Liver (tissue), 3 donors: ENCODE results near the gene SMC6.

ENCODE experiments used
- ATF3 ChIP-seq: IDR thresholded peaks from 2 replicates; pipeline ENCODE4 v1.6.1; 2016; ENCODE audit warnings: antibody characterized with exemption
- EGR1 ChIP-seq, 2 donors: IDR thresholded peaks; 2 replicates each; pipeline ENCODE4 v1.6.1; 2016 to 2018; ENCODE audit warnings: antibody characterized with exemption in 2 of 2, low read depth in 2 of 2
- FOXA1 ChIP-seq: IDR thresholded peaks from 2 replicates; pipeline ENCODE4 v1.6.1; 2016; ENCODE audit warnings: antibody characterized with exemption
- GABPA ChIP-seq, 2 donors: IDR thresholded peaks in 1 of 2; conservative IDR thresholded peaks in 1 of 2; 2 replicates each; pipeline ENCODE4 v1.6.1; 2016; ENCODE audit warnings: antibody characterized with exemption in 2 of 2, mild to moderate bottlenecking in 1 of 2, moderate library complexity in 1 of 2
- HNF4G ChIP-seq: IDR thresholded peaks from 2 replicates; pipeline ENCODE4 v1.6.1; 2016; ENCODE audit warnings: antibody characterized with exemption
- JUND ChIP-seq, 2 donors: IDR thresholded peaks; 2 replicates each; pipeline ENCODE4 v1.6.1; 2016; ENCODE audit warnings: antibody characterized with exemption in 2 of 2
- MAX ChIP-seq: IDR thresholded peaks from 2 replicates; pipeline ENCODE4 v1.6.1; 2016; ENCODE audit warnings: antibody characterized with exemption
- REST ChIP-seq: IDR thresholded peaks from 2 replicates; pipeline ENCODE4 v1.6.1; 2016; ENCODE audit warnings: antibody characterized with exemption, mild to moderate bottlenecking
- RXRA ChIP-seq, 2 donors: IDR thresholded peaks; 2 replicates each; pipeline ENCODE4 v1.6.1; 2017 to 2018; ENCODE audit warnings: antibody characterized with exemption in 2 of 2, mild to moderate bottlenecking in 1 of 2
- SP1 ChIP-seq: IDR thresholded peaks from 2 replicates; pipeline ENCODE4 v1.6.1; 2018; ENCODE audit warnings: antibody characterized with exemption, mild to moderate bottlenecking
- TAF1 ChIP-seq: conservative IDR thresholded peaks from 2 replicates; pipeline ENCODE4 v1.6.1; 2016; ENCODE audit warnings: antibody characterized with exemption, mild to moderate bottlenecking
- YY1 ChIP-seq: IDR thresholded peaks from 2 replicates; pipeline ENCODE4 v1.6.1; 2016; ENCODE audit warnings: antibody characterized with exemption, mild to moderate bottlenecking
- ZBTB33 ChIP-seq: IDR thresholded peaks from 2 replicates; pipeline ENCODE4 v1.6.1; 2016; ENCODE audit warnings: antibody characterized with exemption
- TF ChIP-seq, protein P1 (sequence below): fragments of 150-350 bp; IDR thresholded peaks from 2 replicates; pipeline ENCODE4 v1.5.1; 2017; ENCODE audit warnings: improper control_type of control experiment, low read depth, low read length; ENCODE audit not compliant: missing input control
- donor health status: healthy.
- donor health status: healthy.

GRCh38 chr2:17792515-17792914 lies 38.9 kb upstream of the SMC6 start:
- TF ChIP-seq MAX (no peak), HNF4G (no peak), ATF3 (no peak), GABPA (IDR thresholded peaks at IDR 0.05 in 1 of 2, conservative IDR thresholded peaks at IDR 0.05 in 1 of 2) (no peak), TAF1 (no peak), SP1 (no peak), FOXA1 (no peak), YY1 (no peak), REST (no peak), EGR1 (IDR thresholded peaks at IDR 0.05; ENCODE audit: low read depth in 2 of 2) (no peak), RXRA (IDR thresholded peaks at IDR 0.05) (no peak), ZBTB33 (no peak), JUND (IDR thresholded peaks at IDR 0.05) (no peak)
- TF ChIP-seq, protein P1, sequence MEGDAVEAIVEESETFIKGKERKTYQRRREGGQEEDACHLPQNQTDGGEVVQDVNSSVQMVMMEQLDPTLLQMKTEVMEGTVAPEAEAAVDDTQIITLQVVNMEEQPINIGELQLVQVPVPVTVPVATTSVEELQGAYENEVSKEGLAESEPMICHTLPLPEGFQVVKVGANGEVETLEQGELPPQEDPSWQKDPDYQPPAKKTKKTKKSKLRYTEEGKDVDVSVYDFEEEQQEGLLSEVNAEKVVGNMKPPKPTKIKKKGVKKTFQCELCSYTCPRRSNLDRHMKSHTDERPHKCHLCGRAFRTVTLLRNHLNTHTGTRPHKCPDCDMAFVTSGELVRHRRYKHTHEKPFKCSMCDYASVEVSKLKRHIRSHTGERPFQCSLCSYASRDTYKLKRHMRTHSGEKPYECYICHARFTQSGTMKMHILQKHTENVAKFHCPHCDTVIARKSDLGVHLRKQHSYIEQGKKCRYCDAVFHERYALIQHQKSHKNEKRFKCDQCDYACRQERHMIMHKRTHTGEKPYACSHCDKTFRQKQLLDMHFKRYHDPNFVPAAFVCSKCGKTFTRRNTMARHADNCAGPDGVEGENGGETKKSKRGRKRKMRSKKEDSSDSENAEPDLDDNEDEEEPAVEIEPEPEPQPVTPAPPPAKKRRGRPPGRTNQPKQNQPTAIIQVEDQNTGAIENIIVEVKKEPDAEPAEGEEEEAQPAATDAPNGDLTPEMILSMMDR: no peak
